Osteoblast (primary cell): Measurements from ENCODE around the gene RANBP10. TPM values are rescaled to one million over a fixed set of nuclear protein-coding genes. Genes with fewer than 3 reads are reported as not detected.
A peak's percentile ranks its signal among the peaks of the same experiment; 100 is the strongest.

Experiments used
- DNase-seq: peaks from one replicate; pipeline ENCODE4 v3.0.0; 2011; ENCODE audit warnings: low spot score, mixed read lengths; ENCODE audit not compliant: insufficient read length; ENCODE audit errors: missing footprints
- H2AFZ ChIP-seq: 2 replicates; pipeline ENCODE4 v1.6.0; 2011; ENCODE audit warnings: mild to moderate bottlenecking, low read length
- H3K27ac ChIP-seq: 2 replicates; pipeline ENCODE4 v1.5.1; 2011; ENCODE audit warnings: mild to moderate bottlenecking, low read depth, low read length, moderate library complexity
- H3K27me3 ChIP-seq: 2 replicates; pipeline ENCODE4 v1.6.0; 2012; ENCODE audit warnings: mild to moderate bottlenecking, control low read depth, inconsistent platforms, low read length, moderate library complexity; ENCODE audit not compliant: insufficient read depth
- H3K36me3 ChIP-seq: 2 replicates; pipeline ENCODE4 v1.5.1; 2011; ENCODE audit warnings: mild to moderate bottlenecking, low read length, control low read depth, moderate library complexity; ENCODE audit not compliant: insufficient read depth
- H3K4me1 ChIP-seq: 2 replicates; pipeline ENCODE4 v1.5.1; 2011; ENCODE audit warnings: mild to moderate bottlenecking, low read length, control low read depth, moderate library complexity; ENCODE audit not compliant: insufficient read depth
- H3K4me2 ChIP-seq: 2 replicates; pipeline ENCODE4 v1.6.0; 2011; ENCODE audit warnings: mild to moderate bottlenecking, low read length; ENCODE audit not compliant: insufficient read depth
- H3K4me3 ChIP-seq: fragments of 200-600 bp; sonication (generic); 3 replicates; pipeline ENCODE4 v1.5.1; 2012; ENCODE audit warnings: mild to moderate bottlenecking, low read length, inconsistent platforms; ENCODE audit not compliant: insufficient read depth
- H3K79me2 ChIP-seq: 2 replicates; pipeline ENCODE4 v1.6.0; 2012; ENCODE audit warnings: mild to moderate bottlenecking, low read length, control low read depth, inconsistent platforms; ENCODE audit not compliant: insufficient read depth
- H3K9me3 ChIP-seq: 2 replicates; pipeline ENCODE4 v1.5.1; 2011; ENCODE audit warnings: low read depth, low read length, control low read depth
- H4K20me1 ChIP-seq: 2 replicates; pipeline ENCODE4 v1.6.0; 2012; ENCODE audit warnings: mild to moderate bottlenecking, low read length, control low read depth; ENCODE audit not compliant: insufficient read depth
- total RNA-seq: library from RNA; depleted of rRNA; stranded (reverse); fragments of >200 nt; gene quantifications from 2 replicates; pipeline ENCODE4 v1.2.3, GENCODE V29; 2012
- TF ChIP-seq, protein P1 (sequence below): IDR thresholded peaks from 2 replicates; pipeline ENCODE4 v1.5.1; 2011; ENCODE audit warnings: mild to moderate bottlenecking, low read depth, low read length, moderate library complexity; ENCODE audit errors: extremely low read depth

RANBP10 gene
- 5.4 and 5.6 TPM in 2 replicates for total RNA-seq

GRCh38 chr16:67806428-67807147, at the start of gene RANBP10, which contains the start of gene TSNAXIP1:
Gene RANBP10 (minus strand): TSS chr16:67806560. CDS start chr16:67806536, 24 bp downstream.
Gene TSNAXIP1 (plus strand): TSS chr16:67806889. CDS start chr16:67807150, 261 bp downstream.
- Histone ChIP-seq H3K4me3 (peak within 1 kb of the TSS; percentile 99), H2AFZ (peak within 1 kb of the TSS; percentile 94), H3K27me3 (no peaks in the 10 kb centered on the region), H4K20me1 (peaks cover 7% of the 10 kb centered on the region), H3K36me3 (peaks cover 6% of the 10 kb centered on the region), H3K4me1 (peaks cover 11% of the 10 kb centered on the region), H3K27ac (peak within 1 kb of the TSS; percentile 82), H3K79me2 (peaks cover 41% of the 10 kb centered on the region), H3K4me2 (peak within 1 kb of the TSS; percentile 92), H3K9me3 (no peaks in the 10 kb centered on the region)
- DNase-seq, result peak; percentile 98
- TF ChIP-seq, protein P1, sequence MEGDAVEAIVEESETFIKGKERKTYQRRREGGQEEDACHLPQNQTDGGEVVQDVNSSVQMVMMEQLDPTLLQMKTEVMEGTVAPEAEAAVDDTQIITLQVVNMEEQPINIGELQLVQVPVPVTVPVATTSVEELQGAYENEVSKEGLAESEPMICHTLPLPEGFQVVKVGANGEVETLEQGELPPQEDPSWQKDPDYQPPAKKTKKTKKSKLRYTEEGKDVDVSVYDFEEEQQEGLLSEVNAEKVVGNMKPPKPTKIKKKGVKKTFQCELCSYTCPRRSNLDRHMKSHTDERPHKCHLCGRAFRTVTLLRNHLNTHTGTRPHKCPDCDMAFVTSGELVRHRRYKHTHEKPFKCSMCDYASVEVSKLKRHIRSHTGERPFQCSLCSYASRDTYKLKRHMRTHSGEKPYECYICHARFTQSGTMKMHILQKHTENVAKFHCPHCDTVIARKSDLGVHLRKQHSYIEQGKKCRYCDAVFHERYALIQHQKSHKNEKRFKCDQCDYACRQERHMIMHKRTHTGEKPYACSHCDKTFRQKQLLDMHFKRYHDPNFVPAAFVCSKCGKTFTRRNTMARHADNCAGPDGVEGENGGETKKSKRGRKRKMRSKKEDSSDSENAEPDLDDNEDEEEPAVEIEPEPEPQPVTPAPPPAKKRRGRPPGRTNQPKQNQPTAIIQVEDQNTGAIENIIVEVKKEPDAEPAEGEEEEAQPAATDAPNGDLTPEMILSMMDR, result no peak

GRCh38 chr16:67855789-67856188, 49.4 kb upstream of the RANBP10 start:
- Histone ChIP-seq H3K4me3 (no peak overlapping the region), H3K9me3 (no peaks in the 10 kb centered on the region), H3K27ac (no peak overlapping the region), H3K4me1 (peaks cover 22% of the 10 kb centered on the region), H3K36me3 (peaks cover 7% of the 10 kb centered on the region), H4K20me1 (peaks cover 57% of the 10 kb centered on the region), H3K27me3 (no peaks in the 10 kb centered on the region), H3K79me2 (peaks cover 94% of the 10 kb centered on the region), H3K4me2 (no peak overlapping the region), H2AFZ (no peak overlapping the region)
- peak; percentile 58 for DNase-seq
- TF ChIP-seq, protein P1, result no peak

DNA sequence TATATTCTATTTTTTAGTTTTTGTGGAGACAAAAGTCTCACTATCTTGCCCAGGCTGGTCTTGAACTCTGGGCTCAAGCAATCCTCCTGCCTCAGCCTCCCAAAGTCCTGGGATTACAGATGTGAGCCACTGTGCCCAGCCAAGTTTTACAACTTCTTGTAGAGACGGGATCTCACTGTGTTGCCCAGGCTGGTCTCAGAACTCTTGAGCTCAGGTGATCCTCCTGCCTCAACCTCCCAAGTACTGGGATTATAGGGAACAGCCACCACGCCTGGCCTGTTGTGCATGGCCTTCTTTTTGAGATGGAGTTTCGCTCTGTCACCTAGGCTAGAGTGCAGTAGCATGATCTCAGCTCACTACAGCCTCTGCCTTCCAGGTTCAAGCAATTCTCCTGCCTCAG, 47.3 kb upstream of the RANBP10 start:
- TF ChIP-seq, protein P1, result no peak
- Histone ChIP-seq H3K79me2 (peaks cover 94% of the 10 kb centered on the region), H3K9me3 (no peaks in the 10 kb centered on the region), H2AFZ (no peak overlapping the region), H3K4me2 (no peak overlapping the region), H3K4me1 (peaks cover 17% of the 10 kb centered on the region), H3K36me3 (peaks cover 7% of the 10 kb centered on the region), H3K4me3 (no peak overlapping the region), H3K27me3 (no peaks in the 10 kb centered on the region), H4K20me1 (peaks cover 62% of the 10 kb centered on the region), H3K27ac (no peak overlapping the region)
- DNase-seq, result no peak

DNA sequence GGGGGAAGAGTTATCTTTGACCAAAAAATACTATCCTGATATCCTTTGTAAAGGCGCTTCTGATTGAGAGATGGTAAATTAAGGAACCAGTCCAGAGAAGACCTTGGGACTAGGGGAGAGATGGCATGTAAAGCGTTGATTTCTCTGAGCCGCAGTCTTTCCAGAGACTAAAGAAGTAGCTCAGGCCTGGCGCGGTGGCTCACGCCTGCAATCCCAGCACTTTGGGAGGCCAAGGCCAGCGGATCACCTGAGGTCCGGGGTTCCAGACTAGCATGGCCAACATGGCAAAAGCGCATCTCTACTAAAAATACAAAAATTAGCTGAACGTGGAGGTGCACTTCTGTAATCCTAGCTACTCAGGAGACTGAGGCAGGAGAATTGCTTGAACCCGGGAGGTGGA, 41.8 kb upstream of the RANBP10 start:
- TF ChIP-seq, protein P1, result no peak

More for the DNA sequence above, 41.8 kb upstream of the RANBP10 start:
- peaks cover 37% of the 10 kb centered on the region for H3K4me1 ChIP-seq
- peaks cover 31% of the 10 kb centered on the region for H4K20me1 ChIP-seq
- peak overlapping the region; percentile 98 for H3K4me3 ChIP-seq
- peaks cover 7% of the 10 kb centered on the region for H3K36me3 ChIP-seq
- no peaks in the 10 kb centered on the region for H3K27me3 ChIP-seq
- peak overlapping the region; percentile 96 for H3K4me2 ChIP-seq
- no peak overlapping the region for H2AFZ ChIP-seq
- H3K27ac ChIP-seq, result peak overlapping the region; percentile 86
- H3K79me2 ChIP-seq, result peaks cover 89% of the 10 kb centered on the region
- no peaks in the 10 kb centered on the region for H3K9me3 ChIP-seq
- no peak for DNase-seq
